Measurements from ENCODE around the gene PIF1. TPM values are rescaled to one million over a fixed set of nuclear protein-coding genes. Genes with fewer than 3 reads are reported as not detected.
"Not testable (repeated sequence)": the region's sequence is repeated elsewhere in the genome, so short reads cannot be mapped to it uniquely, and the experiment has no call there.

The PIF1 gene
- total RNA-seq, 2 experiments from 2014 or later = 82.9 to 126 TPM

DNA sequence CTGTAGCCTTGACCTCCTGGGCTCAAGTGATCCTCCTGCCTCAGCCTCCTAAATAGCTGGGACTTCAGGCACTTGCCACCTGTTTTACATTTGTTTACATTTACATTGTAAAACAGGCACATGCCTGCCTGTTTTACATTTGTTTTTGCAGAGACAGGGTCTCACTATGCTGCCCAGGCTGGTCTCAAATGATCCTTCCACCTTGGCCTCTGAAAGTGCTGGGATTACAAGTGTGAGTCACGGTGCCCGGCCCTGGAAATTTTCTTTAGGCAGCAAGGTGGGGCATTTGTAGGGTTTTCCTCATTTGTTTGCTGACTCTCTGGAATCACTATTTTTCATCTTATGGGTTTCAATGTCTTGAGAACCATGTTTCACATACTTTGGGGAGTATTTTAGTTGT, 25.0 kb downstream of the PIF1 start:
- Histone ChIP-seq H3K9me3 (ENCODE audit: low read length) (no peaks in the 10 kb centered on the region), H3K27ac (ENCODE audit: low read depth, low read length, poor library complexity, severe bottlenecking) (no peak overlapping the region), H4K20me1 (ENCODE audit: insufficient read depth, low read length) (no peaks in the 10 kb centered on the region), H3K4me2 (ENCODE audit: low read length) (no peak overlapping the region), H2AFZ (ENCODE audit: low read length) (no peak overlapping the region), H3K4me3 (ENCODE audit: low read depth, low read length, poor library complexity, severe bottlenecking) (no peak overlapping the region), H3K9me2 (ENCODE audit: insufficient read depth, low read length) (no peaks in the 10 kb centered on the region), H3K36me3 (ENCODE audit: insufficient read depth, low read length) (no peaks in the 10 kb centered on the region), H3K4me1 (ENCODE audit: insufficient read depth, low read length, poor library complexity, severe bottlenecking) (no peaks in the 10 kb centered on the region), H3K79me2 (ENCODE audit: insufficient read depth, low read depth, low read length) (no peaks in the 10 kb centered on the region)
- ChIA-PET POLR2A (no interaction called here), CTCF (ENCODE audit: unreplicated experiment) (interaction anchor here (0.6 kb wide), 1 partner anchor 11 kb away, joined by 9 read pairs; no protein-coding TSS in a partner anchor)
- no peak for TF ChIP-seq EZH2phosphoT487 (IDR thresholded peaks at IDR 0.05; ENCODE audit: borderline replicate concordance, low read depth, low read length)
- intact Hi-C loops (cut with micrococcal nuclease; ENCODE audit: unreplicated experiment) = no loop called here
- no peak for DNase-seq (ENCODE audit: low spot score)
- BruUV-seq (replicated peaks) = no TSS peak

DNA sequence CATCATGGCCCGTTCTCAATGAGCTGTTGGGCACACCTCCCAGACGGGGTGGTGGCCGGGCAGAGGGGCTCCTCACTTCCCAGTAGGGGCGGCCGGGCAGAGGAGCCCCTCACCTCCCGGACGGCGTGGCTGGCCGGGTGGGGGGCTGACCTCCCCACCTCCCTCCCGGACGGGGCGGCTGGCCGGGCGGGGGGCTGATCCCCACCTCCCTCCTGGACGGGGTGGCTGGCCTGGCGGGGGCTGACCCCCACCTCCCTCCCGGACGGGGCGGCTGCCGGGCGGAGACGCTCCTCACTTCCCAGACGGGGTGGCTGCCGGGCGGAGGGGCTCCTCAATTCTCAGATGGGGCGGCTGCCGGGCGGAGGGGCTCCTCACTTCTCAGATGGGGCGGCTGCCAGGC, 26.5 kb downstream of the PIF1 start:
- H3K27ac ChIP-seq (ENCODE audit: low read depth, low read length, poor library complexity, severe bottlenecking); H3K79me2 ChIP-seq (ENCODE audit: insufficient read depth, low read depth, low read length); CTCF ChIA-PET (ENCODE audit: unreplicated experiment); H3K9me3 ChIP-seq (ENCODE audit: low read length); H3K9me2 ChIP-seq (ENCODE audit: insufficient read depth, low read length); H4K20me1 ChIP-seq (ENCODE audit: insufficient read depth, low read length); H3K4me1 ChIP-seq (ENCODE audit: insufficient read depth, low read length, poor library complexity, severe bottlenecking); H3K36me3 ChIP-seq (ENCODE audit: insufficient read depth, low read length); DNase-seq (ENCODE audit: low spot score); H3K4me2 ChIP-seq (ENCODE audit: low read length); BruUV-seq (replicated peaks); intact Hi-C loops (cut with micrococcal nuclease; ENCODE audit: unreplicated experiment); POLR2A ChIA-PET; H3K4me3 ChIP-seq (ENCODE audit: low read depth, low read length, poor library complexity, severe bottlenecking); H2AFZ ChIP-seq (ENCODE audit: low read length): not testable (repeated sequence)

DNA sequence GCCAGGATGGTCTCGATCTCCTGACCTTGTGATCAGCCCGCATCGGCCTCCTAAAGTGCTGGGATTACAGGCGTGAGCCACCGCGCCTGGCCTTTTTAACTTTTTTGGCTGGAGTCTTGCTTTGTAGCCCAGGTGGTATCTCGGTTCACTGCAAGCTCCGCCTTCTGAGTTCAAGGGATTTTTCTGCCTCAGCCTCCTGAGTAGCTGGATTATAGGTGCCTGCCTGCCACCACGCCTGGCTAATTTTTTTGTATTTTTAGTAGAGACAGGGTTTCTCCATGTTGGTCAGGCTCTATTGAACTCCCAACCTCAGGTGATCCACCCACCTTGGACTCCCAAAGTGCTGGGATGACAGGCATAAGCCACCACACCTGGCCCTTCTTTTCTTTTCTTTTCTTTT, 29.5 kb downstream of the PIF1 start:
- POLR2A ChIA-PET = interaction anchor here (0.5 kb wide), 1 partner anchor 41 kb away, joined by 5 read pairs; no protein-coding TSS in a partner anchor
- BruUV-seq (replicated peaks); H3K9me3 ChIP-seq (ENCODE audit: low read length); H2AFZ ChIP-seq (ENCODE audit: low read length); intact Hi-C loops (cut with micrococcal nuclease; ENCODE audit: unreplicated experiment); H3K9me2 ChIP-seq (ENCODE audit: insufficient read depth, low read length); H3K4me3 ChIP-seq (ENCODE audit: low read depth, low read length, poor library complexity, severe bottlenecking); DNase-seq (ENCODE audit: low spot score); H3K27ac ChIP-seq (ENCODE audit: low read depth, low read length, poor library complexity, severe bottlenecking); H3K4me1 ChIP-seq (ENCODE audit: insufficient read depth, low read length, poor library complexity, severe bottlenecking); H4K20me1 ChIP-seq (ENCODE audit: insufficient read depth, low read length); H3K4me2 ChIP-seq (ENCODE audit: low read length); CTCF ChIA-PET (ENCODE audit: unreplicated experiment); H3K79me2 ChIP-seq (ENCODE audit: insufficient read depth, low read depth, low read length); H3K36me3 ChIP-seq (ENCODE audit: insufficient read depth, low read length): not testable (repeated sequence)

DNA sequence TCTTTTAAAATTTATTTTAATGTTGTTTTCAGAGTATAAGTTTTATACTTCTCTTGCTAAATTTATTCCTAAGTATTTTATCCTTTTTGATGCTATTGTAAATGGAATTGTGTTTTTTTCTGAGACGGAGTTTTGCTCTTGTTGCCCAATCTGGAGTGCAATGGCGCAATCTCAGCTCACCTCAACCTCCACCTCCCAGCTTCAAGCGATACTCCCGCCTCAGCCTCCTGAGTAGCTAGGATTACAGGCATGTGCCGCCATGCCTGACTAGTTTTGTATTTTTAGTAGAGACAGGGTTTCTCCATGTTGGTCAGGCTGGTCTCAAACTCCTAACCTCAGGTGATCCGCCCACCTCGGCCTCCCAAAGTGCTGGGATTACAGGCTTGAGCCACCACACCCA, 30.1 kb downstream of the PIF1 start:
- H3K36me3 ChIP-seq (ENCODE audit: insufficient read depth, low read length); CTCF ChIA-PET (ENCODE audit: unreplicated experiment); H3K9me2 ChIP-seq (ENCODE audit: insufficient read depth, low read length); H4K20me1 ChIP-seq (ENCODE audit: insufficient read depth, low read length); H3K9me3 ChIP-seq (ENCODE audit: low read length); H3K79me2 ChIP-seq (ENCODE audit: insufficient read depth, low read depth, low read length); POLR2A ChIA-PET; H3K4me2 ChIP-seq (ENCODE audit: low read length); H2AFZ ChIP-seq (ENCODE audit: low read length); H3K27ac ChIP-seq (ENCODE audit: low read depth, low read length, poor library complexity, severe bottlenecking); H3K4me1 ChIP-seq (ENCODE audit: insufficient read depth, low read length, poor library complexity, severe bottlenecking); H3K4me3 ChIP-seq (ENCODE audit: low read depth, low read length, poor library complexity, severe bottlenecking); BruUV-seq (replicated peaks); DNase-seq (ENCODE audit: low spot score); intact Hi-C loops (cut with micrococcal nuclease; ENCODE audit: unreplicated experiment): not testable (repeated sequence)
